HG03439 (cell line): ENCODE results near the gene FHIT.

Experiments used
- ATAC-seq: cut with Tn5 transposase; IDR thresholded peaks from one replicate; pipeline ENCODE4 v1.9.1; 2021; ENCODE audit warnings: mild to moderate bottlenecking, moderate library complexity; ENCODE audit not compliant: unreplicated experiment

The FHIT gene

GRCh38 chr3:60435941-60436650 is 815.2 kb downstream of the FHIT start:
- no peak for ATAC-seq

- ATAC-seq, result no peak
Observed at GRCh38 chr3:60434950-60435349, 816.3 kb downstream of the FHIT start.

GRCh38 chr3:60434323-60434722 is 816.9 kb downstream of the FHIT start:
- ATAC-seq, result no peak

- no peak for ATAC-seq
Observed at GRCh38 chr3:60431599-60431958, 819.7 kb downstream of the FHIT start.

- no peak for ATAC-seq
Observed at GRCh38 chr3:60430205-60430604, 821.0 kb downstream of the FHIT start.

GRCh38 chr3:60427109-60427508 is 824.1 kb downstream of the FHIT start:
- no peak for ATAC-seq

GRCh38 chr3:60424942-60425341 is 826.3 kb downstream of the FHIT start:
- ATAC-seq, result no peak

GRCh38 chr3:60424034-60424433 is 827.2 kb downstream of the FHIT start:
- no peak for ATAC-seq

GRCh38 chr3:60423556-60423955 is 827.7 kb downstream of the FHIT start:
- no peak for ATAC-seq

GRCh38 chr3:60421749-60422446 is 829.4 kb downstream of the FHIT start:
- ATAC-seq, result no peak

- ATAC-seq, result no peak
Observed at GRCh38 chr3:60417576-60417975, 833.7 kb downstream of the FHIT start.

GRCh38 chr3:60414011-60414410 is 837.2 kb downstream of the FHIT start:
- no peak for ATAC-seq

GRCh38 chr3:60413551-60413950 is 837.7 kb downstream of the FHIT start:
- ATAC-seq, result no peak

GRCh38 chr3:60403866-60404265 is 847.4 kb downstream of the FHIT start:
- no peak for ATAC-seq

- ATAC-seq, result no peak
Observed at GRCh38 chr3:60402931-60403330, 848.3 kb downstream of the FHIT start.

- no peak for ATAC-seq
Observed at GRCh38 chr3:60399861-60400845, 851.1 kb downstream of the FHIT start.

GRCh38 chr3:60399292-60399691 is 852.0 kb downstream of the FHIT start:
- no peak for ATAC-seq

- ATAC-seq, result no peak
Observed at GRCh38 chr3:60395173-60395762, 856.0 kb downstream of the FHIT start.

GRCh38 chr3:60393946-60394345 is 857.3 kb downstream of the FHIT start:
- no peak for ATAC-seq

- no peak for ATAC-seq
Observed at GRCh38 chr3:60392501-60392900, 858.8 kb downstream of the FHIT start.

GRCh38 chr3:60391292-60391691 is 860.0 kb downstream of the FHIT start:
- no peak for ATAC-seq
